Measurements from ENCODE around the gene GOLGA6D.
"Not testable (repeated sequence)": the region's sequence is repeated elsewhere in the genome, so short reads cannot be mapped to it uniquely, and the experiment has no call there.

Gene GOLGA6D

GRCh38 chr15:75293660-75294059 is 11.0 kb downstream of the GOLGA6D start:
- DNase-seq = not testable (repeated sequence)

- not testable (repeated sequence) for DNase-seq
These were observed 16.1 kb downstream of the GOLGA6D start for GRCh38 chr15:75298541-75299310.

- DNase-seq = not testable (repeated sequence)
These were observed 16.7 kb downstream of the GOLGA6D start for GRCh38 chr15:75299311-75299688.

GRCh38 chr15:75300026-75300425 is 17.4 kb downstream of the GOLGA6D start:
- DNase-seq = not testable (repeated sequence)

GRCh38 chr15:75302318-75302717 is 19.7 kb downstream of the GOLGA6D start:
- no peak for DNase-seq

DNA sequence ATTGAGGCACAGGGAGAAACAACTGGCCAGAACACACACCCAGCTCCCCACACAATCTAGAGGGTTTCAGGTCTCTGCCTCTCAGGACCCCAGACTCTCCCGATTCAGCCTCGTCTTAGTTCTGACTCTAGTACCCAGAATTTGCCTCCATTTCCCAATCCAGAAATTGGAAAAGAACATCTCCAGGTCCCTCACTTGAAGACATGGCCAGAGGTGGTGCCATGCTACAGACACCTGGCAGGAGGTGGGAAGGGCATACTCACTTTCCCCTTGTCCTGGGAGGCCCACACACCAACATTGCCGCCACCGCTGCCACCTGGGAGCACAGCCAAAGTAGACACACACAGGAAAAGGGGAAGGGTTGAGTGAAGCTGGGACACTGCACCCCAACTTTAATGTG is 20.1 kb downstream of the GOLGA6D start:
- DNase-seq = not testable (repeated sequence)

- no peak for DNase-seq
These were observed 23.6 kb downstream of the GOLGA6D start for GRCh38 chr15:75306188-75306587.

DNA sequence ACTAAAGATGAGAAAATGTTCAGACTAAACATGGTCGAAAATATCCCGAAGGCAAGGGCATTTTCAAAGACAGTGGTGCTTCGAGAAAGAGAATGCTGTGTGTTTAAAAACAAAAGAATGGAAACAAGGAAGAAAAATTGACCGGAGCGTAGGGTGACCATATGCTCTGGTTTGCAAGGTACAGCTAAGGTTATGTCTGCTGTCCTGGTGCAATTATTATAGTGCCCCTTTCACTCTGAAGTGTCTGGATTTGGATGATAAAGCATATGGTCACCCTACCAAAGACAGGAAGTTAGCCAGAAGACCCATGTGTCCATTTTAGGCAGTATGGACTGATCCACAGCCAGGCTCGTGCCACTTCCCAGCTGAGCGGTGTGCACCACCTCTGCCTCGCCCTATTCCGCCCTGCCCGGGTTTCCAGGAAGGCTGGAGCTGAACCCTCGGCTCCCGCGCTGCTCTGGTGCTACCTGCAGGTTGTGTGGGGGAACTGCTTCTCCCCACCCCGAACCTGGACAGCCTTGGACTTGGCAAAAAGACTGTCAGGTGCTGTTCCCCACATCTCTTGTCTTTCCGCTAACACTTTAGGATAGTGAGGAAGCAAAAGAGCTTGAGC is 25.2 kb downstream of the GOLGA6D start:
- DNase-seq = no peak

GRCh38 chr15:75309711-75310110 is 27.1 kb downstream of the GOLGA6D start:
- no peak for DNase-seq

GRCh38 chr15:75312548-75312947 is 29.9 kb downstream of the GOLGA6D start:
- DNase-seq = not testable (repeated sequence)

GRCh38 chr15:75313116-75313845 is 30.6 kb downstream of the GOLGA6D start:
- DNase-seq = no peak

DNA sequence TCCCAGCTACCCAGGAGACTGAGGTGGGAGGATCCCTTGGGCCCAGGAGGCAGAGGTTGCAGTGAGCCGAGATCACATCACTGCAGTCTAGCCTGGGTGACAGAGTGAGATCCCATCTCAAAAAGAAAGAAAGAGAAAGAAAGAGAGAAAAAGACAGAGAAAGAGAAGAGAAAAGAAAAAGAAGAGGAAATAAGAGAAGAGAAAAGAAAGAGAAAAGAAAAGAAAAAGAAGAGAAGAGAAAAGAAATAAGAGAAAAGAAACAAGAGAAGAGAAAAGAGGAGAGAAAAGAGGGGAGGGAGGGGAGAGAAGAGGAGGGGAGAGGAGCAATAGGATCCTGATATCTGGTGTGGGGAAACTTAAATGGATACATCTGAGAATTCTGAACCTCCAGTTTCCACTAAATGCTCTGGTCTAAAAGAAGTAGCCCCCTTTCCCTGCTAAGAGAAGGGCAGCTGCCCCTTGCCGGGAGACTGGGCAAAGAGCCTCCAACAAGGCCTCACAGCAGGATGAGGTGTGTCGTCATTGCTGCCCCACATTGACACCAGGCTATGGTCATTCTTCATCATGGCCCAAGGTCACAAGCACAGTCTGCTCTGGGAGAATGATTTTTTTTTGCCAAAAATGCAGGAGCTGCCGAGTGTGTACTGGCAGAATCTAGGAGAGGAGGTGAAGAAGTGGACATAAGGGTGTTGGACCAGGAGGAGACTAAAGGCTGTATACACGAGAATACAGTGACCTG is 32.1 kb downstream of the GOLGA6D start:
- no peak for DNase-seq

- not testable (repeated sequence) for DNase-seq
These were observed 36.7 kb downstream of the GOLGA6D start for GRCh38 chr15:75319231-75319897.

DNA sequence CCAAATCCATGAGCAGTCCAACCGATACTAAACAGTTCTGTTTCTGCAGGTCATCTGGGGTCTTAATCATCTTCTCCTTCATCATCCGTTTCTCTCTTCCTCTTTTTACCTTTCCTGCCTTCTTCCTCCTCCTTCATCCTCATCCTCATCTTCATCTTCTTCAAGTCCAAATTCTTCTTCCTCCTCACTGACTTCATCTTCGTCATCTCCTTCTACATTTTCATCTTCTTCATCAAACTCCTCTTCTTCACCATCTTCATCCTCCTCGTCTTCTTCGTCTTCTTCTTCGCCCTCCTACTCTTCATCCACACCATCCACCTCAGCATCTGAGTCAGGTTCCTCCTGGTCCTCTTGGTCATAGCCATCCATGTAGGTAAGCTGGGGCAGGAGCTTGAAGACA is 39.1 kb downstream of the GOLGA6D start:
- DNase-seq = no peak

GRCh38 chr15:75325922-75326321 is 43.3 kb downstream of the GOLGA6D start:
- no peak for DNase-seq

DNA sequence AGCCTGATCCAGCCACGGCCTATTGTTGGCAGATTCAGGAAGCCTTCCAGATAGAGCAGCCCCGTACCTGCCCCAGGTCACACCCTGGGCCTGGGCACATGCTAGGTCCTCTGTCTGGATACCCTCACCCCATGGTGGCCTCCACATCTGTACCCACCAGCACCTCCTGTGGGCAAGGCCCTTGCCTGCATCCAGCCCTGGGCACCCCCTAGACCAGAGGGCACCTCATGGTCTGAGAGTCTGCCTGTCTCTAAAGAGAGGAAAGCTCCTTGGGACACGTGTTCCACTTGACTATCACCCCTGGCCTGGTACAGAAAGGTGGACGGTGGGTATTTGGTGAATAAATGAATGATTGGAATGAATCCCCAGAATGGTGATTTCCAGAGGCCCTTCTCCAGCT is 44.4 kb downstream of the GOLGA6D start:
- DNase-seq = no peak

- DNase-seq = no peak
These were observed 44.9 kb downstream of the GOLGA6D start for GRCh38 chr15:75327491-75327890.

DNA sequence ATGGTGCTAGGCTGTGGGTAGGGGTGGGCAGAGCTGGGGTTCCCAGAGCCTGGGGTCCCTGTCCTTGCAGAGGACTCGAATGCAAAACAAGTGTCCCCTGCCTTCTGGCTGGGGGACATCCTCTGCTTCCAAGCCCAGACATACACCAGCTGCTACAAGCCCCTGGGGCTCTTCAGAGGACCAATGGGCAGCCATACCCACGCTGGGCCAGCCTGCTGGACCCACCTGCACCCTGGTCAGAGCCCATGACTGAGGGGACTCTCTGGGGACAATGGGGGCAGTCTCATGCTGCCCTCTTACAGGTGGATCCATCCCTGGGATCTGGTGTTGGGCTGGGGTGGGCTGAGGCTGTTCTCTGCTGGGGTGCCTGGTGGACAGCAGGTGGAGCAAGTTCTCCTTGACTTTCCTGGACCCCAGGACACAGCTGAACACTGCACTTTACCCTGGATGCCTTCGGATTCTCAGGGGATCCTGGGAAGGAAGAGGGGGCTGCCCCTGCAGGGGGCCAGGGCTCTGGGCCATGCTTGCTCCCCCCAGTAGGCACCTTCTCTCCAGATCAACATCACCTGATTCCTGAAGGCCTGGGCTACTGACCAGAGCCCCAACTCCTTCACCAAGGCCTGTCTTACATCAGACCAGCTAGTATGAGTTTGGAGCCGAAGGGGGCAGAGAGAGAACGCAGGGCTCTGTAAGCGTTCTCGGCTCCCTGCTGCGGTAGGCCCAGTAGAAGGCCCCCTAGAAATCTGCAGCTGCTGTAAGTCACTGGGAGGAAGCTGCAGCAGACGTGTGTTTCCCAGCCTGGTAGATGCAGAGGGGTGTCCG is 46.1 kb downstream of the GOLGA6D start:
- no peak for DNase-seq

- DNase-seq = no peak
These were observed 46.9 kb downstream of the GOLGA6D start for GRCh38 chr15:75329571-75329970.

DNA sequence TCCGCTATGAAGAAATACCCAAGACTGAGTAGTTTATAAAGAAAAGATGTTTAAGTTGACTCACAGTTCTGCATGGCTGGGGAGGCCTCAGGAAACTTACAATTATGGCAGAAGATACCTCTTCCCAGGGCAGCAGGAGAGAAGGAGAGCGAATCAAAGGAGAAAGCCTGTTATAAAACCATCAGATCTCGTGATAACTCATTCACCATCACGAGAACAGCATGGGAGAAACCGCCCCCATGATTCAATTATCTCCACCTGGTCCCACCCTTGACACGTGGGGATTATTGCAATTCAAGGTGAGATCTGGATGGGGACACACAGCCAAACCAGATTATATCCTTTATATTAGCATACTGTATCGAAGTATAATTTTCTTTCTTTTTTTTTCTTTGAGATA is 49.5 kb downstream of the GOLGA6D start:
- not testable (repeated sequence) for DNase-seq

- DNase-seq = not testable (repeated sequence)
These were observed 51.2 kb downstream of the GOLGA6D start for GRCh38 chr15:75333654-75334419.

All from NCI-H1417 treated with DMSO at 0.1 percent for 48 hours (cell line).